GM18499 (cell line): ENCODE results near the gene ARFGAP2.
A peak's percentile ranks its signal among the peaks of the same experiment; 100 is the strongest.

ENCODE experiments used
- ATAC-seq: cut with Tn5 transposase; IDR thresholded peaks from one replicate; pipeline ENCODE4 v1.9.1; 2021; ENCODE audit warnings: moderate number of reproducible peaks; ENCODE audit not compliant: insufficient read depth, unreplicated experiment

The ARFGAP2 gene

GRCh38 chr11:47188259-47188658, 11.6 kb upstream of the ARFGAP2 start:
- no peak for ATAC-seq

GRCh38 chr11:47187723-47188122, 11.0 kb upstream of the ARFGAP2 start:
- ATAC-seq = no peak

GRCh38 chr11:47186700-47187695, 10.3 kb upstream of the ARFGAP2 start:
- no peak for ATAC-seq

GRCh38 chr11:47186076-47186699, 9.5 kb upstream of the ARFGAP2 start, which contains the start of gene PACSIN3:
Gene PACSIN3 (minus strand): TSS chr11:47186434. CDS start chr11:47182727, 3,707 bp downstream.
- ATAC-seq = no peak

- ATAC-seq = no peak
Observed at GRCh38 chr11:47185305-47186075, 8.8 kb upstream of the ARFGAP2 start.

GRCh38 chr11:47184711-47185304, 8.1 kb upstream of the ARFGAP2 start:
- no peak for ATAC-seq

GRCh38 chr11:47183969-47184368, 7.3 kb upstream of the ARFGAP2 start:
- no peak for ATAC-seq

GRCh38 chr11:47183031-47183856, 6.6 kb upstream of the ARFGAP2 start:
- no peak for ATAC-seq

- ATAC-seq = no peak
Observed at GRCh38 chr11:47182380-47182779, 5.7 kb upstream of the ARFGAP2 start.

- ATAC-seq = no peak
Observed at GRCh38 chr11:47181271-47181670, 4.6 kb upstream of the ARFGAP2 start.

GRCh38 chr11:47180006-47180787, 3.5 kb upstream of the ARFGAP2 start:
- no peak for ATAC-seq

GRCh38 chr11:47179655-47179991, 2.9 kb upstream of the ARFGAP2 start:
- ATAC-seq = no peak

- no peak for ATAC-seq
Observed at GRCh38 chr11:47178737-47179654, 2.3 kb upstream of the ARFGAP2 start.

- ATAC-seq = no peak
Observed at GRCh38 chr11:47178316-47178715, 1.6 kb upstream of the ARFGAP2 start.

- ATAC-seq = no peak
Observed at GRCh38 chr11:47177846-47178245, 1.2 kb upstream of the ARFGAP2 start.

- ATAC-seq = peak; percentile 19
Observed at GRCh38 chr11:47177229-47177845, 658 bp upstream of the ARFGAP2 start.

- ATAC-seq = no peak
Observed at GRCh38 chr11:47175746-47176327, 842 bp downstream of the ARFGAP2 start.
